ENCODE results near the gene XPO4.
"Not testable (repeated sequence)": the region's sequence is repeated elsewhere in the genome, so short reads cannot be mapped to it uniquely, and the experiment has no call there.

The XPO4 gene

DNA sequence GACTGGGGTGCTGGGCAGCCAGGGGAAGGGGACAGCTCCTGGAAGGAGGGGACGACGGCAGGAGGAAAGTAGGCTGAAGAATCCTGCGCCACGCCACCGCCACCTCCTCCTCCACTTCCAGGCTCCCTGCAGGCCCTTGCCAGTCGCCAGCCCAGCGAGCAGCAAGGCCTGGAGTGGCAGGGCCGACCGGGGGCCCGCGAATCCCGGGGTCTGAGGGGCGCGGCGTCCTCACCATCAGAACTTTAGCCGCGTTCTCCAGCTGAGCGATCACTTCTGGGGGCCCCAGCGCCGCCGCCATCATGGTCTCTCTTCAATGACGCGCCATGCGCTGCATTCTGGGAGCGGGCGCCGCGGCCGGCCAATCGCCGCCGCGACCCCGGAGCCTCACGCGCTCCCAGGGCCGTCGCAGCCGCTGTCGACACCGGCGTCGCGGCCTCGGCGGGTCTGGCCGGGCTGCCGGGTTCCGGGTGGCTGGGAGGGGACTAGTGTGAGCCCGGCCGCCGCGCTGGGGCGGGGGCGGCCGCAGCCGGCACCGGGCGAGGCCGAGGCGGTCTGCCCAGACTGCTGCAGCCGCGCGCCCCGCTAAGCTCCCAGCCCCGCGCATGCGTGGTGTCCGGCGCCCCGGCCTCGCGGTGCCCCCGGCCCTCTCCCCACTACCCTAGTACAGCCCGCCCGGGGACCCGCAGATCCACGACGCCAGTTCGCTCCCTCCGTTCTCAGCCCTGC is at the start of gene XPO4:
Gene XPO4 (minus strand): TSS at position 309 of the 726 bp plus-strand sequence. CDS start 8 bp downstream, at position 301.
- DNase-seq, result peak; percentile 86 to 91
- TF ChIP-seq POLR2A (IDR thresholded peaks at IDR 0.05; ENCODE audit: low read length) (peak; percentile 88), GATA1 (IDR thresholded peaks at IDR 0.05; ENCODE audit: low read depth, low read length) (no peak)

- not testable (repeated sequence) for DNase-seq
Measured at GRCh38 chr13:20948001-20948400, 45.5 kb upstream of the XPO4 start.

GRCh38 chr13:20945952-20946383 is 43.4 kb upstream of the XPO4 start:
- DNase-seq, result no peak
- TF ChIP-seq POLR2A (IDR thresholded peaks at IDR 0.05; ENCODE audit: low read length), result no peak

- TF ChIP-seq POLR2A (IDR thresholded peaks at IDR 0.05; ENCODE audit: low read length), result no peak
- no peak for TF ChIP-seq GATA1 (IDR thresholded peaks at IDR 0.05; ENCODE audit: low read depth, low read length)
- no peak for DNase-seq
Measured at GRCh38 chr13:20942938-20943559, 40.5 kb upstream of the XPO4 start.

DNA sequence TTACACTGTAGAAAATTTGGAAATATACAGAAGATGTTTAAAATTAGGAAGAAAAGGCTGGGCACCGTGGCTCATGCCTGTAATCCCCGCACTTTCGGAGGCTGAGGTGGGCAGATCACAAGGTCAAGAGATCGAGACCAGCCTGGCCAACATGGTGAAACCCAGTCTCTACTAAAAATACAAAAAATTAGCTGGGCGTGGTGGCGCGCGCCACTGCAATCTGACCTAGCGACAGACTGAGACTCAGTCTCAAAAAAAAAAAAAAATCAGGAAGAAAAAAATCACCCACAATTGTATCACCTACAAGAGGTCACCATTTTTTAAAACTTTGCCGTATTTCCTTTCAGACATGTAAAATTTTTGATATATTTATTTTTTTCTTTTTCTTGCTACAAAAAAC is 38.0 kb upstream of the XPO4 start:
- DNase-seq, result not testable (repeated sequence)

GRCh38 chr13:20940083-20940482 is 37.5 kb upstream of the XPO4 start:
- DNase-seq, result no peak
- TF ChIP-seq POLR2A (IDR thresholded peaks at IDR 0.05; ENCODE audit: low read length) (no peak), GATA1 (IDR thresholded peaks at IDR 0.05; ENCODE audit: low read depth, low read length) (no peak)

DNA sequence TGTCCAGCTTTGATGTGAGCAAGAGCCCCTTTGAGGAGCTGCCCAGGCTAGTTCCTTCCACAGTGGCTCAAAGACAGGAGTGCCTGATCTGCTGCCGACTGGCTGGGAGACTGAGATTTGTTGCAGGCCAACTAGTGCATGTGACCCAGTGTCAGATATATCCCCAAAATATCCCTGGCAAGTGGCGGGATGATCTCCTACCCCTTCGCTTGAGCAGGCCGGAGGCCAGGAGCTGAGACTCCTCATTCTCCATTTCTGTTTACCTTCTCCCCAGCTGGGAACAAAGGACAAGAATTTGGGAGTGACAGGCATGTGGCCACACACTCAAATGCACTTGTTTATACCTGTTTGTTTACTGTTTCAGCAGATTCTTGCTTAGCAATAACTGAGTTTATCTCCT is 37.1 kb upstream of the XPO4 start:
- DNase-seq, result no peak
- TF ChIP-seq POLR2A (IDR thresholded peaks at IDR 0.05; ENCODE audit: low read length) (no peak), GATA1 (IDR thresholded peaks at IDR 0.05; ENCODE audit: low read depth, low read length) (no peak)

- no peak for DNase-seq
- no peak for TF ChIP-seq GATA1 (IDR thresholded peaks at IDR 0.05; ENCODE audit: low read depth, low read length)
- TF ChIP-seq POLR2A (IDR thresholded peaks at IDR 0.05; ENCODE audit: low read length), result no peak
Measured at GRCh38 chr13:20938302-20938701, 35.8 kb upstream of the XPO4 start.

- DNase-seq, result no peak
- TF ChIP-seq POLR2A (IDR thresholded peaks at IDR 0.05; ENCODE audit: low read length) (no peak), GATA1 (IDR thresholded peaks at IDR 0.05; ENCODE audit: low read depth, low read length) (no peak)
Measured at GRCh38 chr13:20927596-20928257, 25.2 kb upstream of the XPO4 start.

- not testable (repeated sequence) for DNase-seq
Measured at GRCh38 chr13:20925395-20925790, 22.8 kb upstream of the XPO4 start.

- DNase-seq, result peak; percentile 79 to 88
- no peak for TF ChIP-seq POLR2A (IDR thresholded peaks at IDR 0.05; ENCODE audit: low read length)
- no peak for TF ChIP-seq GATA1 (IDR thresholded peaks at IDR 0.05; ENCODE audit: low read depth, low read length)
Measured at GRCh38 chr13:20924758-20925394, 22.3 kb upstream of the XPO4 start.

DNA sequence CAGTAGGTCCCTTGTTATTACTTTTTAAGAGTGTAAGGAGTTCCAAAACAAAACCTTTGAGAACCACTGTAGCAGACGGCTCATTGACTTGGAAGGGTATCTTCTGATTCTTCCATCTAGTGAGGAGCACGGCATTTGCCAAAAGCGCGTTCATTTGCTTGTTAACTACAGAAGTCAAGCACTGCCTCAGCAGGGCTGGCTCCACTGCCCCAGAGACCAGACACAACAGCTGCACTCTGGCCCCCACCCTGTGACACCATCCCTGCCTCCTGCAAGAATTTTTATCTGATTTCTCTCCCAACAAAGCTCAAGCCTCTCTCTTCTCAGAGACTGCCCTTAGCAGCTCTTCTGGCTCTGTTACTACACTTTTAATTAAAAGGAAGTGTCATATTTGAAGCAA is 20.7 kb upstream of the XPO4 start:
- TF ChIP-seq GATA1 (IDR thresholded peaks at IDR 0.05; ENCODE audit: low read depth, low read length) (no peak), POLR2A (IDR thresholded peaks at IDR 0.05; ENCODE audit: low read length) (no peak)
- DNase-seq, result peak in 1 of 2 experiments; percentile 8

DNA sequence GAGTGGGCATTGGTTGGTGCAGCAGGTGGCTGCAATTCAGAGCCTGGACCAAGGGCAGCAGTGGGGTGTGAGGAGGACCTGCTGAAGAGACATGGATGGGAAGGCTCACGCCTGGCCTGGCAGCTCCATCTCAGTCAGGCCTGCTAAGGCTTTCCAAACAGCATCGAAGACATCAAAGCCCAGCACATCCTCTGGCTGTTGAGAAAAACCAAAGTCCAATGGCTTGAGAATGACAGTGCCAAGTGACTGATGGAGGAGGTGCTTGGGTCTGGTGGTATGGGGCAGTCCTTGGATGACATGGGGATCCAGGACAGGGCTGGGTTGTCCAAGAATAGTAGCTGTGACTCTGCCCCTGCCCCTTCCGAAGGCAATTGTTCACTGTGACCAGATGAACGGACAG is 19.0 kb upstream of the XPO4 start:
- DNase-seq, result no peak
- no peak for TF ChIP-seq POLR2A (IDR thresholded peaks at IDR 0.05; ENCODE audit: low read length)
- no peak for TF ChIP-seq GATA1 (IDR thresholded peaks at IDR 0.05; ENCODE audit: low read depth, low read length)

DNA sequence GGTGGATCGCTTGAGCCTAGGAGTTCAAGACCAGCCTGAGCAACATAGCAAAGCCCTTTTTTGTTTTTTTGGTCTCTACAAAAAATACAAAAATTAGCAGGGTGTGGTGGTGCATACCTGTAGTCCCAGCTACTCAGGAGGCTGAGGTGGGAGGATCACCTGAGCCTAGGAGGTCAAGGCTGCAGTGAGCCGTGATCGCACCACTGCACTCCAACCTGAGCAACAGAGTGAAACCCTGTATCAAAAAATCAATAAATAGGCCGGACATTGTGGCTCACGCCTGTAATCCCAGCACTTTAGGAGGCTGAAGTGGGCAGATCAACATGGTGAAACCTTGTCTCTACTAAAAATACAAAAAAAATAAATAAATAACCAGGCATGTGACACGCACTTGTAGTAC is 13.1 kb upstream of the XPO4 start:
- not testable (repeated sequence) for DNase-seq

- no peak for DNase-seq
- no peak for TF ChIP-seq GATA1 (IDR thresholded peaks at IDR 0.05; ENCODE audit: low read depth, low read length)
- TF ChIP-seq POLR2A (IDR thresholded peaks at IDR 0.05; ENCODE audit: low read length), result no peak
Measured at GRCh38 chr13:20911037-20911436, 8.5 kb upstream of the XPO4 start.

All from erythroblast (primary cell).